Panc1 (cell line): ENCODE data around the gene PLCB4. TPM values are rescaled to one million over a fixed set of nuclear protein-coding genes. Genes with fewer than 3 reads are reported as not detected.

Source experiments
- ATAC-seq: fragments of 200-7000 bp; cut with Tn5 transposase; 2 replicates; pipeline ENCODE4 v1.9.1; 2020; ENCODE audit warnings: mild to moderate bottlenecking, moderate library complexity
- BruUV-seq: library from RNA; stranded (reverse); fragments of 400-500 nt; replicated peaks from 2 replicates; lab custom pipeline; 2021; lab: Mats Ljungman, UMichigan
- CTCF ChIA-PET: fragments of 300-600 bp; sonication (Branson Sonifier 250); formaldehyde crosslinking; loops from one replicate; lab custom pipeline; 2022; ENCODE audit warnings: antibody characterized with exemption; lab: Charles Lee
- POLR2A ChIA-PET: fragments of 300-600 bp; sonication (Branson Sonifier 250); formaldehyde crosslinking; loops from one replicate; lab custom pipeline; 2022; ENCODE audit warnings: antibody characterized with exemption; lab: Charles Lee
- DNase-seq: peaks from one replicate; pipeline ENCODE4 v3.0.0-alpha.2; 2010; ENCODE audit warnings: low read depth, low spot score
- H3K27ac ChIP-seq: 2 replicates; pipeline ENCODE4 v1.5.1; 2011; ENCODE audit warnings: mild to moderate bottlenecking, low read length, inconsistent platforms
- H3K27me3 ChIP-seq: fragments of 200-500 bp; sonication (Bioruptor generic); 2 replicates; pipeline ENCODE4 v1.6.0; 2014; ENCODE audit warnings: low read length, inconsistent platforms; ENCODE audit not compliant: control insufficient read depth, insufficient read depth
- H3K36me3 ChIP-seq: fragments of 200-500 bp; sonication (Bioruptor generic); 2 replicates; pipeline ENCODE4 v1.5.1; 2014; ENCODE audit warnings: inconsistent platforms, mild to moderate bottlenecking, low read length, moderate library complexity; ENCODE audit not compliant: control insufficient read depth, insufficient read depth
- H3K4me1 ChIP-seq: 2 replicates; pipeline ENCODE4 v1.5.1; 2011; ENCODE audit warnings: inconsistent platforms, mild to moderate bottlenecking, low read length, moderate library complexity; ENCODE audit not compliant: control insufficient read depth, insufficient read depth
- H3K4me3 ChIP-seq, 2 experiments: 2 replicates each; pipeline ENCODE4 v1.5.1; 2011 to 2012; ENCODE audit warnings: low read depth in 2 of 2, low read length in 2 of 2, mild to moderate bottlenecking in 2 of 2, inconsistent platforms in 1 of 2, moderate library complexity in 1 of 2
- H3K9me3 ChIP-seq: fragments of 200-500 bp; sonication (Bioruptor generic); 2 replicates; pipeline ENCODE4 v1.5.1; 2014; ENCODE audit warnings: low read depth, mild to moderate bottlenecking, inconsistent platforms, low read length, moderate library complexity; ENCODE audit not compliant: control insufficient read depth, insufficient read depth
- POLR2AphosphoS5 ChIP-seq: IDR thresholded peaks from 2 replicates; pipeline ENCODE4 v1.6.1; 2012; ENCODE audit warnings: mild to moderate bottlenecking, low read depth, low read length, moderate library complexity
- SIN3A ChIP-seq: IDR thresholded peaks from 2 replicates; pipeline ENCODE4 v1.6.1; 2012; ENCODE audit warnings: low read depth, mild to moderate bottlenecking, low read length, moderate library complexity, borderline replicate concordance; ENCODE audit not compliant: insufficient read depth
- TCF7L2 ChIP-seq: IDR thresholded peaks from 2 replicates; pipeline ENCODE4 v1.6.1; 2011; ENCODE audit warnings: mild to moderate bottlenecking, low read depth, low read length, inconsistent platforms
- in situ Hi-C: cut with HindIII; loops from 2 replicates; pipeline ENCODE4 v1.10.0; 2016; ENCODE audit warnings: low sequenced_read_pairs, low pct_unique_long_range_greater_than_20kb
- intact Hi-C: fragments of 100-400 bp; cut with micrococcal nuclease; formaldehyde crosslinking; loops from one replicate; pipeline ENCODE4 v1.10.0; 2022; ENCODE audit not compliant: unreplicated experiment
- total RNA-seq: library from RNA; stranded (reverse); gene quantifications from one replicate; pipeline ENCODE4 v1.2.1, GENCODE V29; 2021; ENCODE audit not compliant: unreplicated experiment
- TF ChIP-seq, protein P1 (sequence below): fragments of 450-650 bp; IDR thresholded peaks from 2 replicates; pipeline ENCODE4 v1.5.1; 2017; ENCODE audit warnings: mild to moderate bottlenecking
- TF ChIP-seq, protein P2 (sequence below), 2 experiments: IDR thresholded peaks; 2 replicates each; pipeline ENCODE4 v1.6.1; 2011 to 2012; ENCODE audit warnings: low read depth in 2 of 2, control low read depth in 1 of 2, low read length in 1 of 2, mild to moderate bottlenecking in 1 of 2, moderate library complexity in 1 of 2; ENCODE audit not compliant: insufficient read depth in 1 of 2

PLCB4 gene
- total RNA-seq, 1 experiment from 2014 or later: 1.5 TPM

DNA sequence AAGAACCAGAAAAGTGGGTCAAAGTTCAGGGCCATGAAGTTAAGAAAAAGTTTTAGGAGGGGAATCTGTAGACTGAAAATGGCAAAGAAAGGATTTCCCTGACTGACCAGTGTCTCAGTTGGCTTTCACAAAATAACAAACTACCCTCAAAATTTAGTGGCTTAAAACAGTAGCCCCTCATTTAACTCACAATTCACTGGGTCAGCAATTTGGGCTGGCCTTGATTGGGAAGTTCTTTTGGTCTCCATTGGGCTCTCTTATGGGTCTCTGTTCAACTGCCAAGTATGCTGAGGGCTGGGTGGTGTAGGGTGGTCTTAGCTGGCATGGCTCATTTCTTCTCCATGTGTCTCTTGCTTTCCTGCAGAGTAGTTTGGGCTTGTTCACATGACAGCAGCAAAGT, 161.5 kb downstream of the PLCB4 start:
- no peak for TF ChIP-seq SIN3A
- no peak for TF ChIP-seq POLR2AphosphoS5
- TF ChIP-seq, protein P1, sequence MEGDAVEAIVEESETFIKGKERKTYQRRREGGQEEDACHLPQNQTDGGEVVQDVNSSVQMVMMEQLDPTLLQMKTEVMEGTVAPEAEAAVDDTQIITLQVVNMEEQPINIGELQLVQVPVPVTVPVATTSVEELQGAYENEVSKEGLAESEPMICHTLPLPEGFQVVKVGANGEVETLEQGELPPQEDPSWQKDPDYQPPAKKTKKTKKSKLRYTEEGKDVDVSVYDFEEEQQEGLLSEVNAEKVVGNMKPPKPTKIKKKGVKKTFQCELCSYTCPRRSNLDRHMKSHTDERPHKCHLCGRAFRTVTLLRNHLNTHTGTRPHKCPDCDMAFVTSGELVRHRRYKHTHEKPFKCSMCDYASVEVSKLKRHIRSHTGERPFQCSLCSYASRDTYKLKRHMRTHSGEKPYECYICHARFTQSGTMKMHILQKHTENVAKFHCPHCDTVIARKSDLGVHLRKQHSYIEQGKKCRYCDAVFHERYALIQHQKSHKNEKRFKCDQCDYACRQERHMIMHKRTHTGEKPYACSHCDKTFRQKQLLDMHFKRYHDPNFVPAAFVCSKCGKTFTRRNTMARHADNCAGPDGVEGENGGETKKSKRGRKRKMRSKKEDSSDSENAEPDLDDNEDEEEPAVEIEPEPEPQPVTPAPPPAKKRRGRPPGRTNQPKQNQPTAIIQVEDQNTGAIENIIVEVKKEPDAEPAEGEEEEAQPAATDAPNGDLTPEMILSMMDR: no peak
- TF ChIP-seq TCF7L2: no peak
- TF ChIP-seq, protein P2, sequence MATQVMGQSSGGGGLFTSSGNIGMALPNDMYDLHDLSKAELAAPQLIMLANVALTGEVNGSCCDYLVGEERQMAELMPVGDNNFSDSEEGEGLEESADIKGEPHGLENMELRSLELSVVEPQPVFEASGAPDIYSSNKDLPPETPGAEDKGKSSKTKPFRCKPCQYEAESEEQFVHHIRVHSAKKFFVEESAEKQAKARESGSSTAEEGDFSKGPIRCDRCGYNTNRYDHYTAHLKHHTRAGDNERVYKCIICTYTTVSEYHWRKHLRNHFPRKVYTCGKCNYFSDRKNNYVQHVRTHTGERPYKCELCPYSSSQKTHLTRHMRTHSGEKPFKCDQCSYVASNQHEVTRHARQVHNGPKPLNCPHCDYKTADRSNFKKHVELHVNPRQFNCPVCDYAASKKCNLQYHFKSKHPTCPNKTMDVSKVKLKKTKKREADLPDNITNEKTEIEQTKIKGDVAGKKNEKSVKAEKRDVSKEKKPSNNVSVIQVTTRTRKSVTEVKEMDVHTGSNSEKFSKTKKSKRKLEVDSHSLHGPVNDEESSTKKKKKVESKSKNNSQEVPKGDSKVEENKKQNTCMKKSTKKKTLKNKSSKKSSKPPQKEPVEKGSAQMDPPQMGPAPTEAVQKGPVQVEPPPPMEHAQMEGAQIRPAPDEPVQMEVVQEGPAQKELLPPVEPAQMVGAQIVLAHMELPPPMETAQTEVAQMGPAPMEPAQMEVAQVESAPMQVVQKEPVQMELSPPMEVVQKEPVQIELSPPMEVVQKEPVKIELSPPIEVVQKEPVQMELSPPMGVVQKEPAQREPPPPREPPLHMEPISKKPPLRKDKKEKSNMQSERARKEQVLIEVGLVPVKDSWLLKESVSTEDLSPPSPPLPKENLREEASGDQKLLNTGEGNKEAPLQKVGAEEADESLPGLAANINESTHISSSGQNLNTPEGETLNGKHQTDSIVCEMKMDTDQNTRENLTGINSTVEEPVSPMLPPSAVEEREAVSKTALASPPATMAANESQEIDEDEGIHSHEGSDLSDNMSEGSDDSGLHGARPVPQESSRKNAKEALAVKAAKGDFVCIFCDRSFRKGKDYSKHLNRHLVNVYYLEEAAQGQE (IDR thresholded peaks at IDR 0.05; ENCODE audit: insufficient read depth in 1 of 2, low read depth in 2 of 2, low read length in 1 of 2): no peak
- CTCF ChIA-PET: no interaction called here

DNA sequence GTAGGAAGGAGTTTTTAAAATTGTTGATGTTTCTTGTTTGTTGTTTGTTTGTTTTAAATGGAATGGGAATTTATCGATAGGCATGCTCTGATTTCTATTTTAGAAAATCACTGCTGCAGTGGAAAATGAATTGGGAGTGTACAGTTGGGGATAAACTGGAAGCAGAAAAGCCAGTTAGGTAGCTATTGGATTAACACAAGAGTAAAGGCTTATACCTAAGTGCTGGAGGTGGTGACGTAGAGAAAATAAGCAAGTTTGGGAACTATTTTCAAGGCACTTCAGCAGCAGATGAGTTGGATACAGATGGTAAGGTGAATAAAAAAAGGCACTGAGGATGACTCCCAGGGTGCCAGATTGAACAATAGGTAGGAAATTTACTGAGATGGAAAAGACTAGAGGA, 164.9 kb downstream of the PLCB4 start:
- DNase-seq: no peak
- ChIA-PET CTCF (no interaction called here), POLR2A (no interaction called here)
- Histone ChIP-seq H3K27me3 (no peaks in the 10 kb centered on the region), H3K4me1 (no peaks in the 10 kb centered on the region), H3K4me3 (no peak overlapping the region), H3K9me3 (no peaks in the 10 kb centered on the region), H3K27ac (no peak overlapping the region), H3K36me3 (no peaks in the 10 kb centered on the region)
- intact Hi-C loops: no loop called here
- ATAC-seq: no peak
- in situ Hi-C loops: no loop called here
- TF ChIP-seq POLR2AphosphoS5 (no peak), TCF7L2 (no peak), SIN3A (no peak)
- TF ChIP-seq, protein P1: no peak
- TF ChIP-seq, protein P2 (IDR thresholded peaks at IDR 0.05; ENCODE audit: insufficient read depth in 1 of 2, low read depth in 2 of 2, low read length in 1 of 2): no peak
- no TSS peak for BruUV-seq

More for the DNA sequence above, 161.5 kb downstream of the PLCB4 start:
- Histone ChIP-seq H3K4me3 (no peak overlapping the region), H3K27ac (no peak overlapping the region), H3K9me3 (no peaks in the 10 kb centered on the region), H3K27me3 (no peaks in the 10 kb centered on the region), H3K4me1 (no peaks in the 10 kb centered on the region), H3K36me3 (no peaks in the 10 kb centered on the region)
- no peak for ATAC-seq
- BruUV-seq: no TSS peak
- intact Hi-C loops (no loop called here), in situ Hi-C loops (no loop called here)
- POLR2A ChIA-PET: no interaction called here
- DNase-seq: no peak
